ENCODE measurements around the gene SLCO2A1.

DNA sequence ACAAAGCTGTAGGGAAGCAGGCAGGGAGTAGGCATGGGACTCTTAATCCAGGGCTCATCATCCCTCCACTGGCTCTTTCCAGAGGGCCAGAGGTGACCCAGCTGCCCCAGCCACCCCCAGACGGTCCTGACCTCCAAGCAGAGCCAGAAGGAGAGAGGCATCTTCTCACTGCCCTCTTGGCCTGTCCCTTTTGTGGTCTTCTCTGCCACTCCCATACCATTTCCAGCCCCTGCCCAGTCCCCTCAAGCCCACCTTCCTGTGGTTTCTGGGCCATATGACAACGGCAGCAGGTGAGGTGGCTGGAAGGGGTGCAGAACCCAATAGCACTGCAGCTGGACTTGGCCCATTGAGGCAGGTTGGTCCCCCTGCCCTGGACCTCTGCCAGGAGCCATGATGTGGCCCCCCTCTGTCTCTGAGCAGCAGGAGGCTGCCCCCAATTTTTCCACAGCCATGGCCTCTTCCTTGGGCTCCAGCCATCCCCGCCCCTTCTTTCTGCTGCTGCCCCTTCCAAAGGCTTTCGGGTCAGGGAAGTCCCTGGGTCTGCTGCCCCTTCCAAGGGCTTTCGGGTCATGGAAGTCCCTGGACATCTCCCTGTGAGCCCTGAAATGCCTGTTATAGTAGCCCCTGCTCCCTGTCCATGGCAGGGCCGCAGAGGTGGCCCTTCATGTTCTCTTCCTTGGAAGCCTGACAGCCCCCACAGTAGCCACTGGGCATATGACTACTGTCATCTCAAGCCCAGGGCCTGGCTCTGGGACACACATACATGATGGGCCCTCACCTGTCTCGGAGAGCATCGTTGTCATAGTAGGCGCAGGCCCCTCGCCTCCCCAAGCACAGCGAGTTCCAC, 94.5 kb downstream of the SLCO2A1 start:
- no peak for TF ChIP-seq EZH2 (IDR thresholded peaks at IDR 0.05; ENCODE audit: low read length, missing control alignments)
- TF ChIP-seq, protein P1, sequence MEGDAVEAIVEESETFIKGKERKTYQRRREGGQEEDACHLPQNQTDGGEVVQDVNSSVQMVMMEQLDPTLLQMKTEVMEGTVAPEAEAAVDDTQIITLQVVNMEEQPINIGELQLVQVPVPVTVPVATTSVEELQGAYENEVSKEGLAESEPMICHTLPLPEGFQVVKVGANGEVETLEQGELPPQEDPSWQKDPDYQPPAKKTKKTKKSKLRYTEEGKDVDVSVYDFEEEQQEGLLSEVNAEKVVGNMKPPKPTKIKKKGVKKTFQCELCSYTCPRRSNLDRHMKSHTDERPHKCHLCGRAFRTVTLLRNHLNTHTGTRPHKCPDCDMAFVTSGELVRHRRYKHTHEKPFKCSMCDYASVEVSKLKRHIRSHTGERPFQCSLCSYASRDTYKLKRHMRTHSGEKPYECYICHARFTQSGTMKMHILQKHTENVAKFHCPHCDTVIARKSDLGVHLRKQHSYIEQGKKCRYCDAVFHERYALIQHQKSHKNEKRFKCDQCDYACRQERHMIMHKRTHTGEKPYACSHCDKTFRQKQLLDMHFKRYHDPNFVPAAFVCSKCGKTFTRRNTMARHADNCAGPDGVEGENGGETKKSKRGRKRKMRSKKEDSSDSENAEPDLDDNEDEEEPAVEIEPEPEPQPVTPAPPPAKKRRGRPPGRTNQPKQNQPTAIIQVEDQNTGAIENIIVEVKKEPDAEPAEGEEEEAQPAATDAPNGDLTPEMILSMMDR (conservative IDR thresholded peaks at IDR 0.05 in 1 of 2, IDR thresholded peaks at IDR 0.05 in 1 of 2; ENCODE audit: low read depth in 1 of 2, low read length in 2 of 2): no peak

Measured in fibroblast of lung (primary cell).